ENCODE data around the gene ORMDL1. TPM values are rescaled to one million over a fixed set of nuclear protein-coding genes. Genes with fewer than 3 reads are reported as not detected.

The ORMDL1 gene
- total RNA-seq, 4 donors from 2014 or later, result 27.5 to 133 (median 86.5) TPM

GRCh38 chr2:189818249-189819038 lies 34.3 kb upstream of the ORMDL1 start:
- no peaks in the 10 kb centered on the region for H3K27me3 ChIP-seq
- peaks cover 0 to 8% (median 0%) of the 10 kb centered on the region in 4 donors for H3K36me3 ChIP-seq
- no peak overlapping the region for H3K27ac ChIP-seq
- H3K9me3 ChIP-seq, result no peaks in the 10 kb centered on the region
- no peaks in the 10 kb centered on the region for H3K4me1 ChIP-seq
- intact Hi-C loops (cut with DNase I; ENCODE audit: low total_unique reads) (no loop called here), in situ Hi-C loops (cut with MboI; ENCODE audit: low pct_ligation_motif_present in 1 of 4, low pct_unique_long_range_greater_than_20kb in 1 of 4, low sequenced_read_pairs in 3 of 4) (loop anchor here in 1 of 4 donors (25.0 kb wide), 1 partner anchor 244 kb away; the partner anchor contains the start of gene MSTN)
- no peak for DNase-seq
- no peak overlapping the region for H3K4me3 ChIP-seq
- 78 to 84% methylated on average over 3 of the region's 3 CpGs for WGBS, 2 donors (ENCODE audit: low coverage in 1 of 2)
- TF ChIP-seq POLR2A (IDR thresholded peaks at IDR 0.05) (no peak), EP300 (IDR thresholded peaks at IDR 0.05; ENCODE audit: low read depth) (no peak), CTCF (IDR thresholded peaks at IDR 0.05) (no peak), POLR2AphosphoS5 (IDR thresholded peaks at IDR 0.05) (no peak)

- H3K4me1 ChIP-seq, result no peaks in the 10 kb centered on the region
- H3K36me3 ChIP-seq, result peaks cover 0 to 6% (median 2%) of the 10 kb centered on the region in 4 donors
- no peak overlapping the region for H3K27ac ChIP-seq
- no peak overlapping the region for H3K4me3 ChIP-seq
- DNase-seq, result no peak
- WGBS, 2 donors (ENCODE audit: low coverage in 1 of 2), result 83 to 85% methylated on average over 2 to 3 of the region's 3 CpGs
- in situ Hi-C loops (cut with MboI; ENCODE audit: low pct_ligation_motif_present in 1 of 4, low pct_unique_long_range_greater_than_20kb in 1 of 4, low sequenced_read_pairs in 3 of 4) (loop anchor here in 1 of 4 donors (25.0 kb wide), 1 partner anchor 259 kb away; the partner anchor contains the start of gene MSTN), intact Hi-C loops (cut with DNase I; ENCODE audit: low total_unique reads) (no loop called here)
- no peaks in the 10 kb centered on the region for H3K9me3 ChIP-seq
- TF ChIP-seq POLR2A (IDR thresholded peaks at IDR 0.05) (no peak), CTCF (IDR thresholded peaks at IDR 0.05) (no peak), EP300 (IDR thresholded peaks at IDR 0.05; ENCODE audit: low read depth) (no peak), POLR2AphosphoS5 (IDR thresholded peaks at IDR 0.05) (no peak)
- H3K27me3 ChIP-seq, result no peaks in the 10 kb centered on the region
Measured at GRCh38 chr2:189803431-189803830, 19.3 kb upstream of the ORMDL1 start.

GRCh38 chr2:189802396-189802912 lies 18.3 kb upstream of the ORMDL1 start:
- WGBS, 2 donors (ENCODE audit: low coverage in 1 of 2), result 84% methylated on average over 2 of the region's 2 CpGs; no CpG with 5 or more reads in 1 of the 2 donors
- H3K27ac ChIP-seq, result no peak overlapping the region

More at GRCh38 chr2:189802396-189802912, 18.3 kb upstream of the ORMDL1 start:
- no peak overlapping the region for H3K4me3 ChIP-seq
- in situ Hi-C loops (cut with MboI; ENCODE audit: low pct_ligation_motif_present in 1 of 4, low pct_unique_long_range_greater_than_20kb in 1 of 4, low sequenced_read_pairs in 3 of 4), result loop anchor here in 1 of 4 donors (25.0 kb wide), 1 partner anchor 260 kb away; the partner anchor contains the start of gene MSTN
- no peak for TF ChIP-seq CTCF (IDR thresholded peaks at IDR 0.05)
- TF ChIP-seq EP300 (IDR thresholded peaks at IDR 0.05; ENCODE audit: low read depth), result no peak
- no peak for TF ChIP-seq POLR2A (IDR thresholded peaks at IDR 0.05)
- no peak for TF ChIP-seq POLR2AphosphoS5 (IDR thresholded peaks at IDR 0.05)
- H3K4me1 ChIP-seq, result no peaks in the 10 kb centered on the region
- H3K27me3 ChIP-seq, result no peaks in the 10 kb centered on the region
- intact Hi-C loops (cut with DNase I; ENCODE audit: low total_unique reads), result no loop called here
- H3K36me3 ChIP-seq, result peaks cover 0 to 6% (median 2%) of the 10 kb centered on the region in 4 donors
- H3K9me3 ChIP-seq, result no peaks in the 10 kb centered on the region
- no peak for DNase-seq

Data from transverse colon (tissue), 4 donors.